Measurements from ENCODE around the gene ANKS1B. TPM values are rescaled to one million over a fixed set of nuclear protein-coding genes. Genes with fewer than 3 reads are reported as not detected.

ANKS1B gene
- total and polyA plus RNA-seq, 2 of the 4 experiments (the other 2 are of a cell fraction), result 0.17 to 0.18 TPM

DNA sequence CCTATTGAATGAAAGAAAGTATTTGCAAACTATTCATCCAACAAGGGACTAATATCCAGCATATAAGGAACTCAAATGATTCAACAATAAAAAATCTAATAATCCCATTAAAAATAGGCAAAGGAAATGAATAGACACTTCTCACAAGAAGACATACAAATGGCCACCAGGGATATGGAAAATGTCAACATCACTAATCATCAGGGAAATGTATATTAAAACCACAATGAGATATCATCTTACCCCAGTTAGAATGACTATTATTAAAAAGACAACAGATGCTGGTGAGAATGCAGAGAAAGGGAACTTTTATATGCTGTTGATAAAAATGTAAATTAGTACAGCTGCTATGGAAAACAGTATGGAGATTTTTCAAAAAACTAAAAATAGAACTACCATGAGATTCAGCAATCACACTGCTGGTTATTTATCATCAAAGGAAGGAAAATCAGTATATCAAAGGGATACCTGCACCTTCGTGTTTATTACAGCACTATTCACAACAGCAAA lies 247.9 kb downstream of the ANKS1B start:
- ATAC-seq (ENCODE audit: low read depth), result no peak

More for the DNA sequence above, 247.9 kb downstream of the ANKS1B start:
- dilution Hi-C loops (cut with HindIII; ENCODE audit: low sequenced_read_pairs, unreplicated experiment) (no loop called here), in situ Hi-C loops (cut with MboI; ENCODE audit: low sequenced_read_pairs) (no loop called here), intact Hi-C loops (cut with micrococcal nuclease) (no loop called here)
- ChIA-PET CTCF (no interaction called here), POLR2A (ENCODE audit: unreplicated experiment) (no interaction called here)
- H2BK120ac ChIP-seq (ENCODE audit: low read depth, low read length), result no peak overlapping the region
- H3K4me3 ChIP-seq (ENCODE audit: insufficient read depth, low read depth, low read length), result no peak overlapping the region
- H2AFZ ChIP-seq (replicated peaks; ENCODE audit: low read length, poor library complexity), result no peak overlapping the region
- H3K4ac ChIP-seq (ENCODE audit: low read depth, low read length), result no peak overlapping the region
- TF ChIP-seq RCOR1 (IDR thresholded peaks at IDR 0.05; ENCODE audit: insufficient replicate concordance, low read length), result no peak
- no peak for TF ChIP-seq RAD21 (IDR thresholded peaks at IDR 0.05; ENCODE audit: low read length)
- H2AK5ac ChIP-seq (ENCODE audit: low read depth, low read length), result no peak overlapping the region
- BruUV-seq (replicated peaks), result no TSS peak
- H3K56ac ChIP-seq (ENCODE audit: extremely low read depth, insufficient read depth, low read length), result no peak overlapping the region
- no peak for DNase-seq
- H3K4me2 ChIP-seq (ENCODE audit: low read depth, low read length), result no peak overlapping the region
- H4K20me1 ChIP-seq (ENCODE audit: insufficient read depth, low read length), result no peaks in the 10 kb centered on the region
- no peaks in the 10 kb centered on the region for H3K79me1 ChIP-seq (ENCODE audit: low read depth in 1 of 2, low read length in 2 of 2)
- H4K8ac ChIP-seq (ENCODE audit: low read depth in 2 of 2, low read length in 2 of 2), result no peak overlapping the region
- no peaks in the 10 kb centered on the region for H3K36me3 ChIP-seq (ENCODE audit: control insufficient read depth, insufficient read depth, low read length)
- H3K27ac ChIP-seq (ENCODE audit: insufficient read depth, low read length), result no peak overlapping the region
- H3K18ac ChIP-seq (ENCODE audit: low read depth, low read length), result no peak overlapping the region
- no peak overlapping the region for H2BK5ac ChIP-seq (ENCODE audit: low read depth, low read length, poor library complexity, severe bottlenecking)
- no peak overlapping the region for H2BK20ac ChIP-seq (ENCODE audit: low read depth, low read length)
- peaks cover 2% of the 10 kb centered on the region; the same call in 1 of the 2 replicates for H3K9me3 ChIP-seq (ENCODE audit: control insufficient read depth, insufficient read depth, low read length)
- H3K23ac ChIP-seq (ENCODE audit: low read depth, low read length), result no peak overlapping the region
- no peaks in the 10 kb centered on the region for H3K27me3 ChIP-seq (ENCODE audit: control insufficient read depth, insufficient read depth, low read length)
- no CpG with 5 or more reads among the region's 1 CpG for WGBS, 2 experiments (ENCODE audit: extremely low coverage in 2 of 2, insufficient read length in 1 of 2)
- no peak overlapping the region for H2AK9ac ChIP-seq (replicated peaks; ENCODE audit: low read depth, low read length, poor library complexity)
- H3K9ac ChIP-seq (ENCODE audit: low read depth, low read length), result no peak overlapping the region
- no peaks in the 10 kb centered on the region for H3K4me1 ChIP-seq (ENCODE audit: control insufficient read depth, insufficient read depth, low read length)
- H4K5ac ChIP-seq (ENCODE audit: low read depth, low read length), result no peak overlapping the region
- no peak overlapping the region for H4K91ac ChIP-seq (ENCODE audit: insufficient read depth, low read depth, low read length)
- H3K14ac ChIP-seq (replicated peaks; ENCODE audit: low read depth, low read length), result no peak overlapping the region
- H3K9me1 ChIP-seq (ENCODE audit: insufficient read depth, low read length), result no peaks in the 10 kb centered on the region
- no peak overlapping the region for H2BK15ac ChIP-seq (ENCODE audit: low read depth, low read length)

All from IMR-90 (cell line).